ENCODE measurements around the gene CDK14.

- TF ChIP-seq POLR2A (IDR thresholded peaks at IDR 0.05) (no peak), CTCF (IDR thresholded peaks at IDR 0.05) (no peak)
Observed at GRCh38 chr7:91045606-91046005, 449.5 kb downstream of the CDK14 start.
